HEK293 (cell line): ENCODE measurements around the gene TLCD2.

Experiments used
- CTCF ChIP-seq: fragments of 450-650 bp; formaldehyde crosslinking; IDR thresholded peaks from 2 replicates; pipeline ENCODE4 v1.5.1; 2016; ENCODE audit warnings: missing biosample characterization, missing genetic modification characterization
- HOXA7 ChIP-seq: sonication (generic); formaldehyde crosslinking; IDR thresholded peaks from 2 replicates; pipeline ENCODE4 v1.8.1; 2022; ENCODE audit warnings: missing genetic modification reagents, borderline replicate concordance
- YY1 ChIP-seq: fragments of 450-650 bp; formaldehyde crosslinking; IDR thresholded peaks from 2 replicates; pipeline ENCODE4 v1.5.1; 2018; ENCODE audit warnings: missing biosample characterization, missing genetic modification characterization
- ZBTB21 ChIP-seq: fragments of 450-650 bp; formaldehyde crosslinking; IDR thresholded peaks from 2 replicates; pipeline ENCODE4 v1.5.1; 2017; ENCODE audit warnings: missing biosample characterization, missing genetic modification characterization
- ZBTB44 ChIP-seq: fragments of 450-650 bp; IDR thresholded peaks from 2 replicates; pipeline ENCODE4 v1.5.1; 2018; ENCODE audit warnings: missing biosample characterization, mild to moderate bottlenecking, missing genetic modification characterization
- ZFP37 ChIP-seq: fragments of 450-650 bp; formaldehyde crosslinking; IDR thresholded peaks from 2 replicates; pipeline ENCODE4 v1.5.1; 2016; ENCODE audit warnings: missing biosample characterization, missing genetic modification characterization
- ZNF174 ChIP-seq: fragments of 450-650 bp; formaldehyde crosslinking; IDR thresholded peaks from 2 replicates; pipeline ENCODE4 v1.5.0; 2017; ENCODE audit warnings: missing biosample characterization, mild to moderate bottlenecking, missing genetic modification characterization
- ZNF423 ChIP-seq: fragments of 450-650 bp; formaldehyde crosslinking; IDR thresholded peaks from 2 replicates; pipeline ENCODE4 v1.5.1; 2016; ENCODE audit warnings: missing biosample characterization, missing genetic modification characterization
- ZNF776 ChIP-seq: fragments of 450-650 bp; formaldehyde crosslinking; IDR thresholded peaks from 2 replicates; pipeline ENCODE4 v1.5.0; 2017; ENCODE audit warnings: missing biosample characterization, missing genetic modification characterization, borderline replicate concordance
- ZNF830 ChIP-seq: fragments of 450-650 bp; IDR thresholded peaks from 2 replicates; pipeline ENCODE4 v1.5.0; 2018; ENCODE audit warnings: missing biosample characterization, missing genetic modification characterization, low read depth, mild to moderate bottlenecking, moderate library complexity
- TF ChIP-seq, protein P1 (sequence below): fragments of 450-650 bp; formaldehyde crosslinking; IDR thresholded peaks from 2 replicates; pipeline ENCODE4 v1.5.1; 2017; ENCODE audit warnings: missing biosample characterization, missing genetic modification characterization
- TF ChIP-seq, protein P2 (sequence below): fragments of 450-650 bp; formaldehyde crosslinking; IDR thresholded peaks from 2 replicates; pipeline ENCODE4 v1.5.1; 2016; ENCODE audit warnings: missing biosample characterization, missing genetic modification characterization

- TF ChIP-seq, protein P1, sequence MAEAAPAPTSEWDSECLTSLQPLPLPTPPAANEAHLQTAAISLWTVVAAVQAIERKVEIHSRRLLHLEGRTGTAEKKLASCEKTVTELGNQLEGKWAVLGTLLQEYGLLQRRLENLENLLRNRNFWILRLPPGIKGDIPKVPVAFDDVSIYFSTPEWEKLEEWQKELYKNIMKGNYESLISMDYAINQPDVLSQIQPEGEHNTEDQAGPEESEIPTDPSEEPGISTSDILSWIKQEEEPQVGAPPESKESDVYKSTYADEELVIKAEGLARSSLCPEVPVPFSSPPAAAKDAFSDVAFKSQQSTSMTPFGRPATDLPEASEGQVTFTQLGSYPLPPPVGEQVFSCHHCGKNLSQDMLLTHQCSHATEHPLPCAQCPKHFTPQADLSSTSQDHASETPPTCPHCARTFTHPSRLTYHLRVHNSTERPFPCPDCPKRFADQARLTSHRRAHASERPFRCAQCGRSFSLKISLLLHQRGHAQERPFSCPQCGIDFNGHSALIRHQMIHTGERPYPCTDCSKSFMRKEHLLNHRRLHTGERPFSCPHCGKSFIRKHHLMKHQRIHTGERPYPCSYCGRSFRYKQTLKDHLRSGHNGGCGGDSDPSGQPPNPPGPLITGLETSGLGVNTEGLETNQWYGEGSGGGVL (tag by site-specific recombination): no peak
- TF ChIP-seq CTCF (tag by site-specific recombination): no peak
- no peak for TF ChIP-seq ZBTB21 (tag by site-specific recombination)
- TF ChIP-seq ZFP37 (tag by site-specific recombination): no peak
- no peak for TF ChIP-seq ZNF776 (tag by site-specific recombination)
- no peak for TF ChIP-seq ZBTB44 (tag by site-specific recombination)
- TF ChIP-seq ZNF830 (tag by site-specific recombination): no peak
- TF ChIP-seq YY1 (tag by site-specific recombination): no peak
- TF ChIP-seq, protein P2, sequence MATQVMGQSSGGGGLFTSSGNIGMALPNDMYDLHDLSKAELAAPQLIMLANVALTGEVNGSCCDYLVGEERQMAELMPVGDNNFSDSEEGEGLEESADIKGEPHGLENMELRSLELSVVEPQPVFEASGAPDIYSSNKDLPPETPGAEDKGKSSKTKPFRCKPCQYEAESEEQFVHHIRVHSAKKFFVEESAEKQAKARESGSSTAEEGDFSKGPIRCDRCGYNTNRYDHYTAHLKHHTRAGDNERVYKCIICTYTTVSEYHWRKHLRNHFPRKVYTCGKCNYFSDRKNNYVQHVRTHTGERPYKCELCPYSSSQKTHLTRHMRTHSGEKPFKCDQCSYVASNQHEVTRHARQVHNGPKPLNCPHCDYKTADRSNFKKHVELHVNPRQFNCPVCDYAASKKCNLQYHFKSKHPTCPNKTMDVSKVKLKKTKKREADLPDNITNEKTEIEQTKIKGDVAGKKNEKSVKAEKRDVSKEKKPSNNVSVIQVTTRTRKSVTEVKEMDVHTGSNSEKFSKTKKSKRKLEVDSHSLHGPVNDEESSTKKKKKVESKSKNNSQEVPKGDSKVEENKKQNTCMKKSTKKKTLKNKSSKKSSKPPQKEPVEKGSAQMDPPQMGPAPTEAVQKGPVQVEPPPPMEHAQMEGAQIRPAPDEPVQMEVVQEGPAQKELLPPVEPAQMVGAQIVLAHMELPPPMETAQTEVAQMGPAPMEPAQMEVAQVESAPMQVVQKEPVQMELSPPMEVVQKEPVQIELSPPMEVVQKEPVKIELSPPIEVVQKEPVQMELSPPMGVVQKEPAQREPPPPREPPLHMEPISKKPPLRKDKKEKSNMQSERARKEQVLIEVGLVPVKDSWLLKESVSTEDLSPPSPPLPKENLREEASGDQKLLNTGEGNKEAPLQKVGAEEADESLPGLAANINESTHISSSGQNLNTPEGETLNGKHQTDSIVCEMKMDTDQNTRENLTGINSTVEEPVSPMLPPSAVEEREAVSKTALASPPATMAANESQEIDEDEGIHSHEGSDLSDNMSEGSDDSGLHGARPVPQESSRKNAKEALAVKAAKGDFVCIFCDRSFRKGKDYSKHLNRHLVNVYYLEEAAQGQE (tag by site-specific recombination): no peak
- TF ChIP-seq HOXA7 (CRISPR knock-in tag): no peak
- TF ChIP-seq ZNF174: no peak
- TF ChIP-seq ZNF423: no peak
These were observed 33.8 kb downstream of the TLCD2 start for GRCh38 chr17:1676401-1676800.
